GM12892 (cell line): Measurements from ENCODE around the gene TRNT1.

Experiments used
- POLR2A ChIP-seq: IDR thresholded peaks from 2 replicates; pipeline ENCODE4 v1.6.1; 2011; ENCODE audit warnings: low read depth, low read length, control low read depth
- TAF1 ChIP-seq: IDR thresholded peaks from 2 replicates; pipeline ENCODE4 v1.6.1; 2011; ENCODE audit warnings: low read depth, mild to moderate bottlenecking, control low read depth, low read length, borderline replicate concordance

- TF ChIP-seq POLR2A, result no peak
- no peak for TF ChIP-seq TAF1
These were observed 53.7 kb downstream of the TRNT1 start for GRCh38 chr3:3180456-3180855.
